Measurements from ENCODE around the gene RGS8. TPM values are rescaled to one million over a fixed set of nuclear protein-coding genes. Genes with fewer than 3 reads are reported as not detected.

The RGS8 gene
- polyA plus RNA-seq, 4 donors: 0.04 to 0.12 TPM; not detected in 2

DNA sequence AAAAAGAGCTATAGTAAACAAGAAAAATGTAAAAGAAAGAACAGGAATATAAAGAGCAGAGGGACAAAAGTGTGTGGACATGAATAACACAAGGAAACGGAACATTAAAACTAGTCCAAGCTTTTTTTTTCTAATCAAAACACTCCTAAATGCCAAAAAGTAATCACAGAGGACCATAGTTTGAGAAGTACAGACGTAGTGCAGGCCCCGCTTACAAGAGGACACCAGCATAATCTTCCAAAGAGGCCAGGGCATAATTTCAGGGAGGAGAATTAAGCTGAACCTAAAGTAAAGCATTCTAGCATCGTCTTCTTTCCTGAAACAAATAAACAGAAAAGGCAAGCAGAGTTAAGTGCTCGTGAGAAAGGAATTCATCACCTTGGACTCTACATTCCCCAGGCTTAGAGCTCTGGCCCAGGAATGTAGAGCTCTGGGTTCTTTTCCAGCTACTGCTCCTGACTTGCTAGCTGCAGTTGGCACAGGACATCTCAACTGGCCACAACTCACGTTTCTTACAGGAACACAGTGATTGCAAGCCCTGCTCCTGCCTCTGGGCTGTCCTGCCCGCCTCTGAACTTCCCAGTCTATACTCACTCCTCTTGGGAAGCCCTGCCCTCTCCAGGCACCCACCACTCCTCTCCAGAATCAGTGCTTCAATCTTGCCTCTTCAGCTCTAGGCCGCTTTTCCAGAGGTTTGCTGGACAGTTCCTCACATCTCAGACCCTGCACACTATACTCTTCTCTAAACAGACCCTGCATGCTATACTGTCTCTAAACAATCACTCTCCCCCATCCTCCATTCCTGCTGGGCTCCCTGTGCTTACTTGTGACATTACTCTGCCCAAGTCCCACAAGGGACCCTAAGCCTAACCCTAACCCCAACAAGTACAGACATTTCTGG is 9.8 kb downstream of the RGS8 start:
- no peak for DNase-seq (ENCODE audit: low read depth in 4 of 4, low spot score in 3 of 4)

DNA sequence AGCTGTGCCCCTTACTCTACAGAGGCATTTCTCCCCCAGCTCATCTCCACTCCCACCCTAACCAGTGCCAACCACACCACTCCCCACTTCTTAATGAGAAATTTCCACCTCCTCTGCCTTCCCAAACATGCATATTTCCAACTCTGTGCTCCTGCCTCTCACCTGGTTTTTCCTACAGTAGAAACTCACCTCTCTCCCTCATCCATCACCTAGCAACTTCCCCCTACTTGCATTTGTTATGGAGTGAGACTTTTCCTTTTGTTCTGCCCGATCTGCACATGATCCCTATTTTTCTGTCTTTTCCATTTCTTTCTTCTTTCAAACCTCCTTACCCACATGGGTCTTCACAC is 11.9 kb downstream of the RGS8 start:
- no peak for DNase-seq (ENCODE audit: low read depth in 4 of 4, low spot score in 3 of 4)

DNA sequence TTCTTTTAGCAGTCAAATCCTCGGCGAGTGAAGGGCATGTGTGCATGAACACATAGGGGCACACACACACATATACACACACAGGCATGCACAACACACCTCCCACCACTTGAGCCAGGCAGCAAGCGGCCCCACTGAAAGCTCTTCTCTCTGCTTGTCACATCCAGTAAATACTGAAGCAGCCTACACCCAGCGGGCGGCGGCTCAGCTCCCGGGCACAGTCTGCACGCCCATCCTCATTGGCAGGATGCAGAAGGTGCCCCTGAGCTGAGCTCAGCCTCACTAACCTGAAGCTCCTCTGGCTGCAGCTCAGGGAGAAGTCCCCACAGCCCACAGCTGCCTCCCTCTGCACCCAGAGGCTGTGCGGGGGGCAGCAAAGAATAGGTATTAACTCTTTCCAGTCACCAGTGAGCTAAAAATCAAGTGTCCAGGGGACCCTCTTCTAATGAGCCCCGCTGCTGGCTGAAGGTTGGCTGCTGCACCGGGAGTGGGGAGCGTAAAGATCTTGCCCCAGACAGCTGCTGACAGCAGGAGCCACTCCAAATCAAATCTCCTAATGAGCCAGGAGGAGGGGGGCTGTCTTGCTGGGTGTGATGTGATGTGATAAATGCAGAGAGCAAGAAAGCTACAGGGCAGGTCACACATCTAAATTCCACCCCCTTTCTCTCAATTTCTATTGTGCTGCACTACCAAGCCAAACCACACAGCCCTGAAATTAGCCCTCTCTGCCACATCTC is 12.5 kb downstream of the RGS8 start:
- DNase-seq (ENCODE audit: low read depth in 4 of 4, low spot score in 3 of 4): no peak

DNA sequence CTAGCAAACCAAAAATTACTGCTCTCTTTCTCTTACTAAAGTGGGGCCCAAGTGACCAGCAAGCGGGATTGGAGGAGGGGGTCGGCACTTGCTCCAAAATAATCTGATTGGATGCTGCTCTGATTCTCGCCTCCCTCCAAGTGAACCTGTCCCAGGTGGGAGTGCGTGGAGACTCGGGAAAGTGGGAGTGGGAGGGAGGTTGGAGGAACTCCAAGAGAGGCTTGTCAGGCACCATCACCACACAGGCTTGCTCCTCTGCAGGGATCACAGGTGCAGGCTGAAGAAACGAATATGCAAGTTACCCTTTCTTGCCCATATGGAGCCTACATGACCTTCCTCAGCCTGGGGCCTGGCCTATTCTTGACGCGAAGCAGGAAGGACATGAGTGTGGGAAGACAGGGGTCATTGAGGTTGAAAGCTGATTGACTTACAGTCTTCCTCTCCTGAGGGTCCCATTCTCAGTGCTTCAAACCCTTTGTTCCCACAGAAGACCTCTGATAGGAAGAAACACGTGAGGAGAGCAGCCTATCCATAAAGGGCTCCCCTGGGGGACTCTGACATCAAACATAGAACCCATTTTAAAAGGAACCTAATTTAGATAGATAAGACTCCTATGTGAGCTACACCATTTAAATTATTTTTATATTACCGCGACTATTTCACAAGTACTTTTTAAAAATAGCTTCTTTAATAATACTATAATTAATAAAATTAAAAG is 14.2 kb downstream of the RGS8 start:
- no peak for DNase-seq (ENCODE audit: low read depth in 4 of 4, low spot score in 3 of 4)

DNA sequence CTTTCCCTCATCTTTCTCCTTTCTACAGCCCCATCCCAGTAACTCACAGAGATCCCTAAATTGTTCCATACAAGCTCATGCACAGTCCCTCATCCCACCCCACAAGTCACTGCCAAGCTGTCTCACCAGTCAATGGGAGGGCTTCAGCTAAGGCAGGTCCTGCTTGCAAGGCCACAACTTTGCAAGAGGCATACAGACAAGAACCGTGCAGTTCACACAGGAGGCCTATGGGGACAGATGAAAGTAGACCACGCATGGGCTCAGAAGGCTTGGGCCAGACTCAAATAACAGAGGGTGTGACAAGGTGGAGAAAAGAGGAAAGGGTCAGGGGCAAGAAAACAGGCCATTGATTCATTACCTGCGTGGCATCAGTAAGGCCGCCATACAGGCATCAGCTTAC is 15.1 kb downstream of the RGS8 start:
- DNase-seq (ENCODE audit: low read depth in 4 of 4, low spot score in 3 of 4): no peak

DNA sequence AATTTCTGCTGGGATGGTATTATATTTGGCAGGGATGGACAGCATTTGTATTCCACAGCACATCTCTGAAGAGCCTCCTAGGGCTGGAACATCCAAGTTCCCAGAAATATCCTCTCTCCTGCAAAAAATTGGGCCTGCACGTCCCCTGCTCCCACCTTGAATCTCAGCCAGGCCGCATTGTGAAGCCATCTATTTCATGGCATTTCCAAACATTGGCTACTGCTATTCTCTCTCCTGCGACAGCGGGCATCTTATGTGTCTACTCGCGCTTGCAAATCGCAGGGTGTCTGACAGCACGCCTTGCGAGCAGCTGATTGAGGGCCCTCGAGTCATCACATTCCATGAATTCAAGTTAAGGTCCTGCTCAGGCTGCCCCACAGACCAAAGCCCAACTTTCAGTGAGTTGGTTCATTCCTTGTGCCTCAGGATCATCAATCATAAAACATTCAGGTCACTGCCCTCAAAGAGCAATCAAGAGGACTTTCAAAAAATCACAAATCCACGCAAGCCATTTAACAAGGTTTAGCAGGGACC is 15.8 kb downstream of the RGS8 start:
- no peak for DNase-seq (ENCODE audit: low read depth in 4 of 4, low spot score in 3 of 4)

DNA sequence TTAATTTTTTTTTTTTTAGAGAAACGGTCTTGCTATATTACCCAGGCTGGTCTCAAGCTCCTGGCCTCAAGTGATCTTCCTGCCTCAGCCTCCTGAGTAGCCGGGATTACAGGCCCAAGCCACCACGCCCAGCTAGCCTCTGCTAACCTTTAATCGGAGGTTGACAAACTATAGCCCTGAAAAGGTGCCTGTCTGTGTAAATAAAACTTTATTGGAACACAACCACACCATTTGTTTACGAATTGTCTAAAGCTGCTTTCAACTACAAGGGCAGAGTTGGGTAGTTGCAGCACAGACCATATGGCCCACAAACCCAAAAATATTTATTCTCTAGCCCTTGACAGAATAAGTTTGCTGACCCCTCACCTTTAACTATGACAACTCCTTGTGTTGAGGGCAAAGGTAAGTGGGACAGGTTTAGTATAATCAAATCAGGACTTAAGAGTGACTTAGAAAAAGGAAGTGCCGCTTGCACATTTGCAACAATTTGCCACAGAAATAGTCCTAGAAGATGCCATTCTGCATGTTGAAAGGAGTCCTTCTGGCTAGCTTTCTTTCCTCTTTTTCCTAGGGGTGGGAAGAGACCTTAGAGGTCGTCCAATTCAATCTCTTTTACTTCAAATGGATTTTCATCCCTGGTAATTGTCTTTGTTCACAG is 16.4 kb downstream of the RGS8 start:
- DNase-seq (ENCODE audit: low read depth in 4 of 4, low spot score in 3 of 4): no peak

DNA sequence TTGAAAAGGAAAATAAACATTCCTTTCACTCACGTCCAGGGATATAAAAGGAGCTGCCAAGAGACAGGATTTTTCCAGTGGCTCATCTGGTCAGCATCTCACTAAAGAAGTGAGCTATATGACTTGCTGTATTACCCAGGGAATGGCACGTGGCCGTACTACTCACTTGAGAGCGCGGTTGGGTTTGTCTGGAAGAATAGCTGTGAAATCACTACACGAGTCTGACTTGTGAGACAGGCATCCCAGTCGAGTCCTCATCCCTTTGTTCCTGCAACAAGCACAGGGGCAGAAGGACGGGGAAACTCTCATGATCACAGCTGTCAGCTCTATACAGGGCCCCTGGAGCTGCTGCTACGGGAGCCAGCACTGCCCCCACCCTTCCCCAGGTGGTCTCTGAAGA is 17.7 kb downstream of the RGS8 start:
- no peak for DNase-seq (ENCODE audit: low read depth in 4 of 4, low spot score in 3 of 4)

DNA sequence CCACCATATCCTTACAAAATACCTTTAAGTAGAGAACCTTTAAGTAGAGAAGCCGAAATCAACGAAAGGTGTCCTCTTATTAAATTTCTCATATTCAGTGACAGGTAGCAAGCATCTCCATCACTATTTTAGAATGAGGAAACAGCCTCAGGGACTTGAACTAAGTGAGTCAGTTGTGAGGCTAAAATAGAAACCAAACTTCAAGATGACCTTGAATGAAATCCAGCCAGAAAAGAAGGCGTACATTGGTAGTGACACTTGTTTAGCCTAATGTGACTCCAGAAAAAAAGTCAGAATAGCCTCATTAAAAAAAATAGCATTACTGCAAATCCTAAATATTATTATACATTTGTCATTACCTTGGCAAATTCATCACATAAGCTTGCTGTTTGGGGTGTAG is 20.1 kb downstream of the RGS8 start:
- no peak for DNase-seq (ENCODE audit: low read depth in 4 of 4, low spot score in 3 of 4)

DNA sequence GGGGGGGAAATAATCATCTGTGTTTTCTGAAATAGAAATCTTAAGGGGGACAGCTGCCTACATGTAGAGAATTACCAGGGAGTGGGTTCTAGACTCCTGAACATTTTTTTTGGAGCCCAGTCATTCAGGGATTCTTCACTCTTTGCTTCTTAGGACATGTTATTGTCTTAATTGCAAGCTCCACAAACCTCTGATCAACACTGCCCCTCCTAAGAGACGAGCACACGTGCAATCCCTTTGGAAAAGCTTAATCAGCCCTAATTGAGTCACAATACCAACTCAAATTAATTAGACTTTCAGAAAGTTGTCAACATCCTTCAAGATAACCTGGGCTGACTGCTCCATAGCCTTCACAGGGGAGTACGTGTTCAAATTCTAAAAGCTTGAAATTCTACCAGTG is 21.4 kb downstream of the RGS8 start:
- no peak for DNase-seq (ENCODE audit: low read depth in 4 of 4, low spot score in 3 of 4)

DNA sequence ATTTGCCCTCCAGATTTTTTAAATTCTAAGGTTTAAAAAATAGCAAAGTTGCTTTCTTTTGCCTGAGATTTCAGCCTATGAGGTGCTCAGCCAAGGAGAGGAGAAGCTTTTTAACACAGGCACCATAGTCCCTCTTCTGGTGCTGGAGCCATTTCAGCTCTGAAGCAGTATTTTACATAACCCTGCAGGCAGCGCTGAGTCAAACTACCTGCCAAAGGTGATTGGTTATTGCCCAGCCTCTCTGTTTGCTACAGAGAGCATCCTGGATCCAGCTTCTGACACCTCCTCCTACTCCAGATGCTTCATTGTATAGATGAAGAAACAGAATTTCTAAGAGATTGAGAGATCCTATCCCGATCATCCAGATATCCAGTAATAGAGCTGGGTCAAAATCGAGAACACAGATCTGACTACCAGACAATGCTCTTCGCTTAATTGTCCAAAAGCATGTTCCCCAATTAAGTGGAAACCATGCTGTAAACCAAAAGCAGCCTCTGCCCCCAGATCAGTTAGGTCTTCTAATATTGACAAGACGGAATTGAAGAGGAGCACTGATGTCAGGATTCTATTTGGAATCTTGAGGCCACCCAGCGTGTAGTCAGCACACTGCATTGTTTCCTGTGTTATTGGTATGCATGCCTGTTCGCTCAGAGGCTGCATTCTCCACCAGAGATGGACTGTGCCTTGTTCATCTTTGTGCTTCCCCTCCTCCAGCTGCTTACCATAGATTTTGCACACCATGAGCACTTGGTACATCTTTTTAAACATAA is 22.1 kb downstream of the RGS8 start:
- DNase-seq (ENCODE audit: low read depth in 4 of 4, low spot score in 3 of 4): no peak

DNA sequence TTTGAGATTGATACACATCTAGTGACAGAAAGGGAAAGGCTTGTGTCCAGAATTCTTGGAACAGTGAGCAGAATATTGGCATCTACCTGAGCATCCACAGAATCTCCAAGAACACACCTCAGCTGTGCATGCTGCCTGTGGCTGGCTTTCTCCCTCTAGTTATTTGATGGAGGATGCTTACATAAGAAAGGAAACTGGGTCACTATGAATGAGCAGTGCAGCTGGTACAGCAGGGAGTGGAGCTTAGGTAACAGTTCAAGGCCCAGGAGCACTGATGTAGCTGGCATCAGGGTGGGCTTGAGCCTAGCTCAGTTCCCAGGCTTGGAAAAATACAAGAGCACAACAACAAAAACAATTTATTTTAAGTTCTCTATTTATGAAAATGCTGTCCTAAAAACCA is 26.3 kb downstream of the RGS8 start:
- no peak for DNase-seq (ENCODE audit: low read depth in 4 of 4, low spot score in 3 of 4)

DNA sequence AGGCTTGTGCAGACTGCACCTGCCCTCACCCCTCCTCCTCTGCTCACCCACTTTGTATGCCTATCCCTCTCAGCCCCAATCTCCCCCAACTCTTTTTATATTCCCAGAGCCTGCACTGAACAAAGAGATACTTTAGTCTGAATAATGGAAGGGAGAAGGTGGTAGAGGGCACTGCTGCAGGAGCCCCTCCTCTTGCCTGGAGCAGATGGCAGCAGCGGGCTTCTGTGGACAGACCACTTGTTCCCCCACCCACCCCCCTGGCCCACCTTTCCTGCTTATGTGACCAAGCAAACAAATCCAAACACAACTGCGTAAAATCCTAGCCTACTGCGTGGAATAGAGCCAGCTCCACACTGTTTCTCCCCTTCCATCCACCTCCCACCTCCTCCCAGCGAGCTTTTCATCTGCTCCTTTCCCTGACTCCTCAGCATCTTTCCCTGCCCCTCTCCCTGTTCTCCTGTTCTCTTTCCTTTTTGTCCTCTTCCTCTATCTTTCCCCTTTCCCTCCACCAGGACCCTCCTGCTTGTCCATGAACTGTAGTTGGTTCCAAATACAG is 27.5 kb downstream of the RGS8 start:
- no peak for DNase-seq (ENCODE audit: low read depth in 4 of 4, low spot score in 3 of 4)

DNA sequence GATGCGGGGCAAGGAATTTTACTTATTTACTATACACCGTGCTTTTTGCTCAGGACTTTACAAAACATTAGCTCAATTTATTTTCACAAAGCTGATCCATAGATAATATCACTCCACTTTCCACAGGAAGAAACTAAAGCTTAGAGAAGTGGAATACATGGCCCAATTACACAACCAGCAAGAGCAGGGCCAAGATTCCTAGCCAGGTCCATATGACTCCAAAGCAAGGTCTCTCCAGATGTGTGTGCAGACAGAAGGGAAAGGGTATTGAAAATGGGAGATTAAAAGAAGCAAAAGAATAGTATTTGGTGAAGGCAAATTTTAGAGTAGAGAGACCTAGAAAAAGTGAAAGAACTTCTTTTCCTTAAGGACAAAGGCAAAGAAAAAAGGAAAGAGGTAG is 30.4 kb downstream of the RGS8 start:
- DNase-seq (ENCODE audit: low read depth in 4 of 4, low spot score in 3 of 4): no peak

DNA sequence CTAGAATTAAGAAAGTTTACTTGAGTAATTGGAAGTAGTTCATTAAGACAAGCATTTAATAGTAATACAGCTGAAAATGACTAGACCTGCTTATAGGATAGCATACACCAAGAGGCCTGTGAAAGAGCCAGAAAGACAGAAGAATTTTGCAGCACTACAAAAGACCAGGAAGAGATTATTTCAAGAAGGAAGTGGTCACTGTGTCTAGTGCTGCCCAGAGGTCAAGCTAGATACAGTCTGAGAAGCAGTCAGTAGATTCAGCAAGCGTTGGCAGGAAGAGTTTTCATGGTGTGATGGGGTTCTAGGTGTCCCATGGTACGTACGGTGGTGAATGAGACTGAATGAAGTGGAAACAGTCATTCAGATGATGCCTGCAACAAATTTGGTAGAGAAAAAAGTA is 31.5 kb downstream of the RGS8 start:
- DNase-seq (ENCODE audit: low read depth in 4 of 4, low spot score in 3 of 4): no peak

DNA sequence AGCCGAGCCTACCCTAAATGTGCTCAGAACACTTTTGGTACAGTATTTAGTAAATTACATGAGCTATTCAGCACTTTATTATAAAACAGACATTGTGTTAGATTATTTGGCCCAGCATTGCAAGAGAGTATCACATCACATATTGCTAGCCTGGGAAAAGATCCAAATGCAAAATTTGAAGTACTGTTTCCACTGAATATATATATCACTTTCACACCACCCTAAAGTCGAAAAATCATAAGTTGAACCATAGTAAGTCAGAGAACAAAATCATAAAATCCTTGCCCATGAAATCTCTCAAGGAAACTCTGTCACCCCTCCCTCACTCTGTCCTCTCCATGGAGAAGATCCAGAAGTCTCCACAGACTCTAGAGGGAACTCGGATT is 33.1 kb downstream of the RGS8 start:
- DNase-seq (ENCODE audit: low read depth in 4 of 4, low spot score in 3 of 4): no peak

DNA sequence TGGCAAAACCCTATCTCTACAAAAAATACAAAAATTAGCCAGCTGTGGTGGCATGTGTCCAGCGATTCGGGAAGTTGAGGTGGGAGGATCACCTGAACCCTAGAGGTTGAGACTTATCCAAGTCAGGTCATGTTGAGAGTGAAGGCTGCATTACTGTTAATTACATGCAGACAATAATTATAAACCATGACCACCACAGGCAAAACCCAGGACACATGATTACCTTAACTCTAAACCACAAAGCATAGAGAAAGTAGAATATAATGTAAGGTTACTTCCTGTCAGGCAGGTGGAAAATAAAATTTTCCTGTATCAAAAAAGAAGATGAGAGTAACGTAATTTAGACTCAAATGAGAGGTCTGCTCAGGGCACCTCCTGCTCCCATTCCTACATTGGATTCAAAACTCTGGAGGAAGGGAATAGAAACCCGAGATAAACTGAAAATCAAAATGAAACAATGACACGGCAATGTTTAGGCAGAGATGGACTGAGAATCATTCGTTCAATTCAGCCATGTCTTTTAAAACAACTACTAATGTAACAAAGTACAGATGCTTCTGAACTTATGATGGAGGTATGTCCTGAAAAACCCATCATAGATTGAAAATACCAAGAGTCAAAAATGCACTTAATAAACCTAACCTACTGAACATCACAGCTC is 33.6 kb downstream of the RGS8 start:
- no peak for DNase-seq (ENCODE audit: low read depth in 4 of 4, low spot score in 3 of 4)

DNA sequence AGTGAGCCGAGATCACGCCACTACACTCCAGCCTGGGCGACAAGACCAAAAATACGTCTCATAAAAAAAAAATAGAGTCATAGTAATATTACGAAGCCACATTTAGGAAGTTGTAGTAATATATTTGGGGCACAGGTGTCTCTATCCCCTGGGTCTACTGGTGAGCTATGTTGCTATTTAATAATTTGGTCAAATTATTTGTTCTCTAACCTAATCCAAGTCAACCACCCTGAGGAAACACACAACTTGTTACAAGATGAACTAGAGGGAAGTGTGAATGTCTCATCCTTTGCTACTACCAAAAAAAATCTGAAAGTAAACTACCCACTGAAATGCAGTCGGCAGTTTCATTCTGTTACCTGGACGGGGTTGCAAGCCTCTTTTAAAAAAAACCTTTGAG is 35.3 kb downstream of the RGS8 start:
- no peak for DNase-seq (ENCODE audit: low read depth in 4 of 4, low spot score in 3 of 4)

DNA sequence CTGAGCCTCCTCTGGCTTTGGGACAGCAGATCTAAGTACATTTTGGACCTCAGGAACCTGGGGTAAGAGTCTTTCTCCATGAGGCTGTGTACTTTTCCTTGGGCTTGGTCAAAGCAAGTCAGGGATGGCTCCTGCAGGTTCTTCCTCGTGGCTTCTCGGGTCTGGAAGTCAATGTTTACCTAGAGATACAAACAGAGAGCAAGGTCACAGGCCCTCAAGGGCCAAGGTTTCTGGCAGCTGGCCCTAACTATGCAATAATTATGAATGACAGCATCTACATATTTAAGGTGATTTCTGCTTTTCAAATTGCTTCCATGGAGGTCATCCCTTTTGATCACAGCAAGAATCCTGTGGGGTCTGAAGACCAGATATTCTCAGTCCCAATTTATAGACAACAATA is 37.6 kb downstream of the RGS8 start:
- no peak for DNase-seq (ENCODE audit: low read depth in 4 of 4, low spot score in 3 of 4)

Measured in right renal pelvis (tissue), 4 donors.